Body of pancreas (tissue), 4 donors: ENCODE results near the gene LIN7B.

Source experiments
- CTCF ChIP-seq, 7 experiments: fragments of 450-650 bp in 4 of 7; fragments of 200-600 bp in 3 of 7; sonication (generic) in 3 of 7; IDR thresholded peaks; one replicate each; pipeline ENCODE4 v1.5.1; 2016 to 2019; ENCODE audit warnings: antibody characterized with exemption in 7 of 7
- POLR2A ChIP-seq, 3 donors: fragments of 450-650 bp; IDR thresholded peaks; one replicate each; pipeline ENCODE4 v1.6.1; 2016; ENCODE audit warnings: antibody characterized with exemption in 3 of 3, mild to moderate bottlenecking in 2 of 3

- no peak for TF ChIP-seq CTCF (IDR thresholded peaks at IDR 0.05)
- peak; percentile 12 to 34 (median 19) for TF ChIP-seq POLR2A (IDR thresholded peaks at IDR 0.05)
Observed at GRCh38 chr19:49148784-49149651, 34.8 kb downstream of the LIN7B start.
